Measurements from ENCODE around the gene RPTOR.
"Not testable (repeated sequence)": the region's sequence is repeated elsewhere in the genome, so short reads cannot be mapped to it uniquely, and the experiment has no call there.

The RPTOR gene

GRCh38 chr17:80742091-80742490, 197.5 kb downstream of the RPTOR start:
- TF ChIP-seq, protein P1, sequence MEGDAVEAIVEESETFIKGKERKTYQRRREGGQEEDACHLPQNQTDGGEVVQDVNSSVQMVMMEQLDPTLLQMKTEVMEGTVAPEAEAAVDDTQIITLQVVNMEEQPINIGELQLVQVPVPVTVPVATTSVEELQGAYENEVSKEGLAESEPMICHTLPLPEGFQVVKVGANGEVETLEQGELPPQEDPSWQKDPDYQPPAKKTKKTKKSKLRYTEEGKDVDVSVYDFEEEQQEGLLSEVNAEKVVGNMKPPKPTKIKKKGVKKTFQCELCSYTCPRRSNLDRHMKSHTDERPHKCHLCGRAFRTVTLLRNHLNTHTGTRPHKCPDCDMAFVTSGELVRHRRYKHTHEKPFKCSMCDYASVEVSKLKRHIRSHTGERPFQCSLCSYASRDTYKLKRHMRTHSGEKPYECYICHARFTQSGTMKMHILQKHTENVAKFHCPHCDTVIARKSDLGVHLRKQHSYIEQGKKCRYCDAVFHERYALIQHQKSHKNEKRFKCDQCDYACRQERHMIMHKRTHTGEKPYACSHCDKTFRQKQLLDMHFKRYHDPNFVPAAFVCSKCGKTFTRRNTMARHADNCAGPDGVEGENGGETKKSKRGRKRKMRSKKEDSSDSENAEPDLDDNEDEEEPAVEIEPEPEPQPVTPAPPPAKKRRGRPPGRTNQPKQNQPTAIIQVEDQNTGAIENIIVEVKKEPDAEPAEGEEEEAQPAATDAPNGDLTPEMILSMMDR (IDR thresholded peaks at IDR 0.05; ENCODE audit: extremely low read depth, missing control alignments) = no peak
- DNase-seq (ENCODE audit: low spot score) = no peak

GRCh38 chr17:80742581-80743180, 198.0 kb downstream of the RPTOR start:
- DNase-seq (ENCODE audit: low spot score) = no peak

GRCh38 chr17:80743181-80743771, 198.6 kb downstream of the RPTOR start:
- TF ChIP-seq, protein P1 (IDR thresholded peaks at IDR 0.05; ENCODE audit: extremely low read depth, missing control alignments) = no peak
- DNase-seq (ENCODE audit: low spot score) = no peak

More at GRCh38 chr17:80742581-80743180, 198.0 kb downstream of the RPTOR start:
- TF ChIP-seq, protein P1 (IDR thresholded peaks at IDR 0.05; ENCODE audit: extremely low read depth, missing control alignments) = no peak

DNA sequence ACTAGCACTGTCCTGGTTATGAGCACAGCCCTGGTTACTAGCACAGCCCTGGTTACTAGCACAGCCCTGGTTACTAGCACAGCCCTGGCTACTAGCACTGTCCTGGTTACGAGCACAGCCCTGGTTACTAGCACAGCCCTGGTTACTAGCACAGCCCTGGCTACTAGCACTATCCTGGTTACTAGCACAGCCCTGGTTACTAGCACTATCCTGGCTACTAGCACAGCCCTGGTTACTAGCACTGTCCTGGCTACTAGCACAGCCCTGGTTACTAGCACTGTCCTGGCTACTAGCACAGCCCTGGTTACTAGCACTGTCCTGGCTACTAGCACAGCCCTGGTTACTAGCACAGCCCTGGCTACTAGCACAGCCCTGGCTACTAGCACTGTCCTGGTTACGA, 199.3 kb downstream of the RPTOR start:
- DNase-seq (ENCODE audit: low spot score) = not testable (repeated sequence)

GRCh38 chr17:80744725-80745124, 200.1 kb downstream of the RPTOR start:
- not testable (repeated sequence) for DNase-seq (ENCODE audit: low spot score)

DNA sequence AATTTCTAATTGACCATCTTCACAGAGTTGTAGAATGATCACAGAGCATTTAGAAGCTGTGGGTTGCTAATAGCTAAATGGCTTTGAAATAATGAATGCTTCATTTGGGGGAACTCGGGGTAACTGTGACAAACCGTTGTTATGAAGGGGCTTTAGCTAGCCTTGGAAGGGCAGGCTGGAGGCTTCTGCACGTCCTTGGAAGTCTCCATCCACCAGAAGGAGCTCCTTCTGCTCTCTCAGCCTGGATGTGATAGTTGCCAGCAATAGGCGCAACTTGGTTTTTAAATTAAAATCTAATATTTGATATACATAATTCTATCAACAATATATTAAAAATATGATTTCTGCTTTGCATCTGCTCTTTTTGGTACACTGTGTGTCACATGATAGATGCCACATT, 200.5 kb downstream of the RPTOR start:
- TF ChIP-seq, protein P1 (IDR thresholded peaks at IDR 0.05; ENCODE audit: extremely low read depth, missing control alignments) = no peak
- no peak for DNase-seq (ENCODE audit: low spot score)

DNA sequence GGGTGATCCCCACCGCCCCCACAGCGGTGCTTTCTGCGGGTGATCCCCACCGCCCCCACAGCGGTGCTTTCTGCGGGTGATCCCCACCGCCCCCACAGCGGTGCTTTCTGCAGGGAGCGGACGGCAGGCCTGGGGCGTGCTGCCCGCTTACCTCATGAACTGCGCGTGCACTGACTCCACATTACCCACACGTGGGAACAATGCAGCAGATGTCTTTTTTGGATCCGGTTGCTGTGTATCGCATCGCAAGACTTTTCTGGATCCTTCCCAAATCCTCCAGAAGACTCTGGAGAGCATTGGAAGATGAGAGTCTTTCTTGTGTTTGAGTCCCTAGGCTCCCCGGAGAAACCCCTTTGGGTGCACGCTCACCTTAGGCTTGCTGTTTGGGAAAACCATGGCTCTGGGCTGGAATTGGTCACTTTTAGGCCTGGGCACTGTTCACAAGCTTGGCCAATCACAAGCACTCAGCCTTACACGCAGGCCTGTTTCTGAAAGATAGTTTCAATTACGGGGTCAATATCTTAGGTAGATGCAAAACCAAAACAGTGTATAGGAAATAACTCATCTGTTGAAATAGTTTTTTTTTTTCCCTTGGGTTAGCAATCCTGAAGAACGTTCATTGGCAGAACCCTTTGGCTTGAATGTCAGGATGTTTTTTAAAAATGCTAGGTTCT, 201.8 kb downstream of the RPTOR start:
- TF ChIP-seq, protein P1 (IDR thresholded peaks at IDR 0.05; ENCODE audit: extremely low read depth, missing control alignments) = no peak
- no peak for DNase-seq (ENCODE audit: low spot score)

DNA sequence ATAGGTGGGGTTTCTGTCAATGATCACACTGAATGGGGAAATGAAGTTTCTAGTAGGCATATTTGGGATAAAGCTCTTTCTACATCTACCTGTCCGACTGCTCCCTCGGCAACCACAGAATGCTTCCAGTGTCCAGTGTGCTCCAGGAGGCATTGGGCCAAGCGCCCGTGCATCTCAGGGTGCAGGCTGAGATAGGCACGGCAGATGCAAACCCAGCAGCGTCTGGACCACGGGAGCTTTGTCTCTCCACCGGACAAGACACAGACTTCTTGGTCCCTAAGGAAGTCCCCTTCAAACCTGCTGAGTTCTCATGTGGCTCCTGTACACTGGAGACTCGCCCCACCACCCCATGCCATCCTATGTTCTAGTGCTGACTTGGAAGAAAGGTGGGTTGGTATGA, 202.8 kb downstream of the RPTOR start:
- no peak for DNase-seq (ENCODE audit: low spot score)
- TF ChIP-seq, protein P1 (IDR thresholded peaks at IDR 0.05; ENCODE audit: extremely low read depth, missing control alignments) = no peak

Data from GM20000 (cell line).